Activated T-helper 1 cell treated with Interleukin-2 at 50 U/mL for 16 hours (primary cell): Measurements from ENCODE around the gene NPEPL1.
"Not testable (repeated sequence)": the region's sequence is repeated elsewhere in the genome, so short reads cannot be mapped to it uniquely, and the experiment has no call there.

Source experiments
- DNase-seq: peaks from one replicate; pipeline ENCODE4 v3.0.0-alpha.2; 2020; ENCODE audit warnings: low read depth

Gene NPEPL1

DNA sequence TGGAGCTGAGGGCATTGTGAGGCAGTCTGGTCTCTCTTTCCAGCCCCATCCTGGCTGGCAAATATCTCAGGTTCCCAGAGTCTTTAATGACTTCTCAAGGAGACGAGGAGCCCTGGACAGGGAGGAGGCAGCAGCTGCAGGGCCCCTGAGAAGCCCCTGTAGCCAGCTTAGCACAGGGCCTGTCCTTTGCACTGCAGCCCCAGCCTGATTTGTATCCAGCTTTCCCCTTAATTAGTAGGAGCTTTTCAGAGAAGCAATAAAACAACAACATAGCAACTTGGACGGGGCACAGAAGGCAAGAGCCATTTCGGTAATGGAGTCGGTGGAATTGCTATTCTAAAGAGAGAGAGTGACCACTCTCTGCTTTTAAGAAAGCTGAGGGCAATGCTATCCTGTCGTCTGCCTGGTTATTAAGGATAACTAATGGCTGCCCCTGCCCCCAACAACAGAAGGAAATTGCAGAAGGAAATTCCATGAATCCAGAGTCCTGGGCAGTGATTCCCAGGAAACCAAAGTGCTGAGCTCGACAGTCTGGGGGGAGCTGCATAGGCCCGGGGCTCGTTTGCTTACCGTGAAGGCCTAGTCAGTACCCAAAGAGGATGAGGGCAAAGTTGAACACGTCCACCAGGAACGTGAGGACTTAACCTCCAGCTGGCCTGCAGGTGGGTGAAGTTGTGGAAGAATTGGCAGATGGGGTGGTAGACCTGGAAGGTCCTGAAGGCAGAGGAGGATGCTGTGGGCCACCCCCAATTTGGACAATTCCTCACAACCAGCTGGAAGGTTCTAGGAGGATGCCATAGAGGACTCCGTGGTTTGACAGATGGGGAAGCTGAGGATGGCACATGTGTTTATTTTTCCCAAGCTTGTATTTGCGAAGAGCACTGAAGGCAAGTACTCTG, 50.3 kb downstream of the NPEPL1 start:
- DNase-seq = no peak

DNA sequence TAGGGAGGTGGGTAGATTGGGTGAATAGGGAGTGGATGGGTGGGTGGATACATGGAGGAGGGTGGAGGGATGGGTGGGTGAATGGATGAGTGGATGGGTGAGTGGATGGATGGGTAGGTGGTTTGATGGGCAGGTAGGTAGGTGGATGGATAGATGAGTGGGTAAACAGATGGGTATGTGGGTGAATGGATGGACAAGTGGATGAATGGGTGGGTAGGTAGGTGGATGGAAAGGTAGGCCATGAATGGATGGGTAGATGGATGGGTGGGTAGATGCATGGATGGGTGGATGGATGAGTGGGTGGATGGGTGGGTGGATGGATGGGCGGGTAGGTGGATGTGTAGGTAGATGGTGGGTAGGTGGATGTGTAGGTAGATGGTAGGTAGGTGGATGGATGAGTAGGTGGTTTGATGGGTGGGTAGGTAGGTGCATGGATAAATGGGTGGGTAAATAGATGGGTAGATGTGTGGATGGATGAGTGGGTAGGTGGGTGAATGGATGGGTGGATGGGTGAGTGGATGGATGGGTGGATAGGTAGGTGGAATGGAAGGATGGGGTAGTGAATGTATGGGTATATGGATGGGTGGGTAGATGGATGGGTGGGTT, 51.4 kb downstream of the NPEPL1 start:
- no peak for DNase-seq

DNA sequence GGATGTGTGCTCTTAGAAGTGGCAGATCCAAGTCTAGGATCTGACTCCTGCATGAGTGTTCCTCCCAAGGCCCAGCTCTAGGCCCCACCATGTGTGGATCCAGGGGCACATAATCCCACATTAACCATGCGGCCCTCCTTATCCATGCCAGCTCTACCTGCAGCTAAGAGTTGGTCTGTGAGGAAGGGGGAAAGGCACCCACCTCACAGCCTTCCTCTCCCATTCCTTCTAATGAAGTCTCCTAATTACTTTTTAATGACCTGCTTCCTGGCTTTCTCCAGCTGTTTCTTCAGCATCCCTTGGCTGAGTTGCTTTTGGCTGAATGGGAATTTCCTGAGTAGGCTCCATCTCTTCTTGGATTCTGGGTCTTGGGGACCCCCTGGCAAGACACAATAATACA, 52.2 kb downstream of the NPEPL1 start:
- DNase-seq = no peak

DNA sequence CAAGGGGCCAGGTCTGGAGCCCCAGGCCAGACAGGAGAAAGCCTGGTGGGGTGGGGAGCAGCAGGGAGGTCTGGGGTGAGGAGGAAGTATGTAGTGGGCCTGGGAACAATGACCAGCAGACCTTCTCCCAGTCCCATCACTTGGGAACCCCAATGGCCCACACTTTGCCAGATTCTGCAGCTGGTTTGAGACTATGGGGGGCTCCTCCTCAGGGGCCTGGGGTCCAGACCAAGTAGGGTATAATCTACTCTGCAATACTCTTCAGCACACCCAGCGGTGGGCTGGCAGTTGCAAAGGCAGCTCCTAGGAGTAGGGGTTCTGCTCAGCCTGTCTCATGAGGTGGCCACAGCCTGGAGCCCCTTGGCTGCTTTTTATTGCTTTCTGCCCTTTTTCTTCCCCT, 52.8 kb downstream of the NPEPL1 start:
- DNase-seq = no peak

DNA sequence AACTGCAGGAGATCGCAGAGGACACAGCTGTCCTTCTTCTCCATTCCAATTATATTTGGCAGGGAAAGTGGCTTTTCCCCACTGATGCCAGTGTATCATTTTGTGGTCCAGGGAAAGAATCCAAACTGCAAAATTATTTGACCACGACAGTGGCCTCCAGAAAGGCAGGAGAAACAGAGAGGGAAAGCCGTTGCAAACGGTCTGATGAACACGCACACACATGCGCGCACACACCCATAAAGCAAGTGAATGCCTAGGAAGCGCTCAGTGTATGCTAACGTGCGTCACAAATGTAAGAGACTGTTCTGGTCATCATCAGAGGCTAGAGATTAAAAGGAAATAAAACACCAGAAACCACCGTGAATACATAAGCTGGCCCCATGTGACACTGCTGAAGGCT, 54.0 kb downstream of the NPEPL1 start:
- DNase-seq = no peak

DNA sequence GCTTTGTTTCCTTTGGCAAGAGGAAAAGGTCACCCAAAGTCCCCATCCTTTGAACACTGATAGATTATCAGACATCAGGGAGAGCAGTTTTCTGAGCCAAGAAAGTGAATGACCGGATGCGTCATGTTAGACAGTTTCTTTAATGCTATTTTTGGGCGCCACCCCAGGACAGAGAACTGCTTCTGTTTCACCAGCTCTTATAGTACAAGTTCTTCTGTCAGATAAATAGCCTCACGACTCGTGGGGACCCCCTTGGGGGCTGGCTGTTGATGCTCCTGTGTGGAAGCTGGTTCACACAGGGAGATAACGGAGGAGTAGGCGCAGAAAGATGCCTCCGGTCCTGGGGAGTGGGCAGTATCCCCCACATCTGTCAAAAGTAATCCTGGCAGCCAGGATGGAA, 54.6 kb downstream of the NPEPL1 start:
- DNase-seq = no peak

DNA sequence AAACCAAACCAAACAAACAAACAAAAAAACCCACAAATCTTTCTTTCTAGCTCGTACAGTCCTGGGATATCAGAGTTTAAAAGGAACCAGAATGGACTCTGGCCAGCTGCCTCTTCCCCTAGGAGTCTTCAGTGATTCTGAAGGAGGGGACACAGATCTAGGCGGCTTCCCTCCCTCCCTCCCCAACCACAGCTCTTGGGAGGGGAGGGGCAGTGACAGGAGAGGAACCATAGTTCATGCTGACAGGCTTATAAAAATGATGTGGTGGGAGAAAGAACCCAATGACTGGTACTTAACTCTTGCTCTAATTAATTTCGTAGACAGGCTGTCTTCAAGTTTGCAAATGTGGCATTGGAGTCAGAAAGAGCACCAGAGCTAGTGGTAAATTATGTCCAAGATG, 56.0 kb downstream of the NPEPL1 start:
- DNase-seq = no peak

DNA sequence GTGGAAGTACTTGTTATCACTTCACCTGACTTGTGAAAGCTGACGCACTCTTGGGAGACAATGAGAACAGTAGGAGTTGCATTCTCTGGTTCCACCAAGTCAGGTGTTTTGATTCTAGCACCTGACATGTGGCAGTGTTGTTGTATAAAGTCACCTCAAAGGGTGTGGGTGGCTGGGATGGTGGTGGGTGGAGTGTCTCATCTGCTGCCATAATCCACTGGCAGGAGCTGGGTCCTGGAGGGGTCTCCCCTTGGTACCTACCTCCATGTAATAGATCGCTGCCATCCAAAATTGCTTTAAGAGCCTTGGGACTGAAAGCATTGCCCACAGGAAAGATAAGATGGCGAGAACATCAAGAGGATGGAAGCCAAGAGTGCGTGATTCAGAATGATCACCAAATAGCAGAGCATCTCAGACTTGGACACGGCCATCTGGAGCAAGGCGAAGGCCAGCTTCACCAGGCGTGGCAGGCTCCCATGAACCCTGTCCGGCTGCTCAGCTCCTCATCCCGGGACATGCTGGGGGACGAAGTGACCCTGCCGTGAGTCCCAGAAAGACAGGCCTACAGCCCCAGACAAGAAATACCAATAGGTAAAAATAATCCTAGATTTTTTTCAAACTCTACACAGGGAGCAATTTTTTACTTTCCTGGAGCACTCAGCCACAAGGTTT, 56.6 kb downstream of the NPEPL1 start:
- no peak for DNase-seq

DNA sequence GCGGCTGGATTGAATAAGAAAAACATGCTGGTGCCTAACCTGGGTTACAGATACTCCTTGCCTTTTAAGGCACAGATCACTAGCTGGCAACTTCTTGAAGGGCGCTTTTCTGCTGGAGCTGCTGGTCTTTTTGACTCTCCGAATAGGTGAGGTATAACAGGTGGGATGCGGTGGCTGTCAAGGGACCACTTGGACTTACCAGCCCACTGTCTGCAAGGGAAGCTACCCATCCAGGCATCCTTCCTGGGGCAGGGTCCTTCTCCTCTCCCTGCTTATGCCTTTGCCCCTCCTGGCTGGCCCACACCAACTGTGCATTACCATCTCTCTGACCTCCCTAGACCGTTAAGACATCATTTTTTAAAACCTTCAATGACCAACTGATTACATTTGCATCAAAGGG, 57.4 kb downstream of the NPEPL1 start:
- no peak for DNase-seq

DNA sequence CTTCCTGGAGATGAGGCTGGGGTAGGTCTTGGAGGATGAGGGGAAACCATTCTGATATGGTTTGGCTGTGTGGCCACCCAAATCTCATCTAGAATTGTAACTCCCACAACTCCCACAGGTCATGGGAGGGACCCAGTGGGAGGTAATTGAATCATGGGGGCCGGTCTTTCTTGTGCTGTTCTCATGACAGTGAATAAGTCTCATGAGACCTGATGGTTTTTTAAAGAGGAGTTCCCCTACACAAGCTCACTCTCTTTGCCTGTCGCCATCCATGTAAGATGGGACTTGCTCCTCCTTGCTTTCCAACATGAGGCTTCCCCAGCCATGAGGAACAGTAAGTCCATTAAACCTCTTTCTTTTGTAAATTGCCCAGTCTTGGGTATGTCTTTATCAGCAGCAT, 58.1 kb downstream of the NPEPL1 start:
- not testable (repeated sequence) for DNase-seq

DNA sequence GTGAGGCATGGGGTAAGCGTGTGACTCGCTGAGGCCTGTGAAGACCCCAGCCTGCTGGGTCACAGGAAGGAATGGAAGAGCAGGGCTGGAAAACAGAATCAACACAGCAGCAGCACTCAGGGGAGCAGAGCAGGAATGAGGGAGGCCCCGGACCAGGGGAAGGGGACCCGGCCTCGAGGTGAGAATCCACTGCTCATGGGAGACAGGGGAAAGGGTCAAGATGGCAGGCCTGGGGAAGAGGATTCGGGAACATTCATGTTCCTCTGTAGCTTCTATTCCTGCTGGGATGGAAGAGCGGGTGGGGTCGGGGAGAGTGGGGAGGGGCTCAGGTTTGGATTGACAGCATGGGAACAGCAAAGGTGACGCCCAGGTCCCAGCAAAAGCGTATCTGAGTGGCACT, 59.4 kb downstream of the NPEPL1 start:
- DNase-seq = no peak

DNA sequence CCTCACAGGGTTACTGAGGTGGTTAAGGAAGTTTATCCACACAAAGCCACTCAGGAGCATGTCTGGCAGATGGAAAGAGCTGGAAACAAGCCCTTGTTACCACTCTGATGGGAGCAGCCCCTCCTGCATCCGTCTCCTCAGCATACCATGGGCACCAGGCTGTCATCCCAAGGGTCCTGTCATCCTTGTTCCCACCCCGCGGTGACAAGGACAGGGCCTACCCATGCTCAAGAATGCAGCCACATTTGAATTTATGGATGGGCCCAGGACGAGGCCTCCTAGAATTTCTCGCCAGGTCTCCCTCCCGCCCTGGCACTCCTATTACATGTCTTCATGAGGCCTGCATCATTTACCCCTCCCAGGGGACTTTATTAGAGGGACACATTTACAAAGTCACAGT, 60.0 kb downstream of the NPEPL1 start:
- no peak for DNase-seq

DNA sequence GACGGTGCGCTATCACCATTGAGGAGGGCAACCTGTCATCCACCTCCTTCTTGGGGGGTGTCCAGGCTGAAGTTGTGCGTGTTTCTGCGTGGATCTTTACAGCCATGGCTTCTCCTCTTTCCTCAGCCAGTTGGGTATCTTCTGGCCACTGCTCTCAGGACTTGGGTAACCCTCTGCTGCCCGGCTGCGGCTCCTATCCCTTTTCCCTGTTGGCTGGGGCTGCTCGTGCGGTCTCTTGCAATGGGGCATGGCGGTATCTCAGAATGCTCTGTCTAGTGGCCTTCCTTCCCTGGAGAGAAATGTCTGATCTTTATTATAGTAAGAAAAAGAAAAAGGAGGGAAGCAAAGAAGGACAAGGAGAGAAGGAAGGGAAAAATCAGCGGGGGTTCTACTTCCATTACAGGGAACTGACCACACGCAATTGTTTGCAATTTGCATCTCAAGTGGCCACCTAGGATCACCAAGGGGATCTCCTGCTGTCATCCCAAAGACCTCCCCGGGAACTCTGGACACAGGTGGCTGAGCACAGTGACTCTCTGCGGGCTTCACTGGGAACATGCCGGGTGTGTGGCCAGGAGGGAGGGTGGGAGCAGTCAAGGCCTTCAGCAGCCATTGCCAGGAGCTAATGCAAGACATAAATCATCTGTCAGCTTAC, 60.8 kb downstream of the NPEPL1 start:
- no peak for DNase-seq

DNA sequence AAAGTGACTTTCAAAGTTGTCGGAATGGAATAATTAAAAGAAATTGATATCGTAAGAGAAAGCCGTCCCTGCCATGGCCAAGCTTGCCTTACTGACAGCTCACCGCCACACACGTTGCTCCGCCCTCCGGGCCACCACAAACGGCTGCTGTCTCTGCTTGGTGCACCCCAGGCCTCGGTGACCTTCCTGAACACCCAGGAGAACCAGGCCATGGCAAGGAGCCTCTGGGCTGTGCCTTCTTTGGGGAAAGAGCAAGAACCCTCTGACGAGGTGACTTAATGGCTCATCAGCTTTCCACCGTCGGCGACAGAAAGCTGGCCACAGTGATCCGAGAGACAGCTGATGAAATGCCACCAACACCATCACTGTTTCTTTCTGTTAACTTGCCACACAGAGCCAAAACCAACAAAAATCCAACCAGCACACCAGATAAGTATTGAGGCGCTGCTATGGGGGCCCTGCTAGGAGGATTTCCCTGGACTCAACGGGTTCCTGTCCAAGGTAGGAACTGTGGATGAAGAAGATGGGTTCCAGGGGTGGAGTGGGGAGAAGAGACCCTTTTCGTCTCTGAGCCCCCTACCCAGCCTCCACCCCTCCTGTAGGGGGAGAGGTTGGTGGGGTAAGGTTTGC, 61.4 kb downstream of the NPEPL1 start:
- DNase-seq = no peak

DNA sequence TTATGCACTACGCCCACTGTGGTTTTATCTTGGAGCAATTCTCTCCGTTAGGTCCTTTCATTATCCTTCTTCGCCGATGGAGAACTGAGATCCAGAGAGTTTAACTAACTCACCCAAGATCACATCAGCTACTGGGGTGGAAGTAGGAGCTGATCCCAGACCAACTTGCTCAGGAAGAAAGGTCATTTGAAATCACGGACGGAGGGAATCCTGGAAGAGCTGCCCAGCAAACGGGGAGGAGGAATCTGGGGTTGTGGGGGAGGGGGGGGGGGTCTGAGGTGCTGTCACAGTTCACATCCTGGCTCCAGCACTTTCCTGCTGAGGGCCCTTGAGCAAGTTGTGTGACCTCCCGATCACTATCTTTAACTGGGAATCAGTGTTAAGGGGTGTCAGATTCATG, 62.0 kb downstream of the NPEPL1 start:
- no peak for DNase-seq

DNA sequence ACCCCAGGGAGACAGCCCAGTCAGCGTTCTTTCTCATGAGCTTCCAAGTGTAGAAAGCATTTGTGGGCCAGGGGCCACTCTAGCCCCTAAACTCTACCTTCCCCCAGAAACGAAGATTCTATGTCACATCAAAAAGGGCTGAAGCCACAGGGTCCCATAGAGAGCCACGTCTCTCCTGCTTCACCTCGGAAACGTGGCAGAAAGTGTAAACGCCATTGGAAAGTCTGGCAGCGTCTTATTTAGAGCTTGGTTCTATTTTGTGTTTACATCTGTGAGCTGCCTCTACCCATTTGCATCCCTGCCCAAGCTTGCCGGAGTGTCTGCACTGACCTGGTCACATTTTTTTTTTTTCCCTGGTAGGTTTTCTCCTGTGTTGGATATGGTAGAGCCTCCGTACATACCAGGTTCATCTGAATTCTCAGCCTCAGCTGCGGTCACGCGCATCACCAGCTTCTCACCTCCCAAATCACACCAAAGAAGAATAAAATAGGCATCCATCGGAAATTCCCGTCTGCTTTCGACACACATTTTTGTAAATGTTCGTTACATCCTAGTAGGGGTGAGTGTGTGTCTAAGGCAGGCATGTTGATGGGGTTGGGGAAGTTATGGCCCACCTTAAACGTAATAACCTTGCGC, 62.6 kb downstream of the NPEPL1 start:
- DNase-seq = no peak

DNA sequence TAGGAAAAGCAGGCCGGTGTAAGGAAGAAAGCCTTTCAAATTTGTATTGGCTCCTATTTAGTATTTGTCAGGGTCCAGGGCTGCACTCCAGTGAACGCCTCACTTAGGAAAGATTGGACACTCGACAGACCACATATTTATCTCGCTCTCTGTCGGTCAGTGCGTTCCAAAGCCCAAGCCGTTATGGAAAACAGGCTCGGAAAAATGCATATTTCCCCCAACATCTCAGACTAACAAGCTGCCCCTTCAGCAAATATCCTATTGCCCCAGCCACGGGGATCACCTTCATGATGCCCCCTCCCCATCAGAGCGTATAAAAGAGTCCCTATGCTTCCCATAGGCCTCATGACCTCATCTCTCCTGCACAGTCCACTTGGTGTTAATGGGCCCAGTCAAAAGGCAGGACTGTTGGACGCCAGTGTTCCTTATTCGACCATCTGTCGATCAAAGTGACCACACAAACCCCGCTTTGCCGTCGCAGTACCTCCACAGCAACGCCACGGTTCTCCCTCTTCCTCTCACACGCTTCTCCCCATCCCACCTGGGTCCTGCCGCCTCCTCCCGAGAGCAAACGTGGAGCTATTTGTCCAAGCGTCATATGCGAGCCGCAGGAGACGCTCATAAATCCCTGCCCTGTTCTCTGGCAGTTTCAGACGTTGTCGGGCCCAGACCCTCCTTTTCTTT, 63.3 kb downstream of the NPEPL1 start:
- no peak for DNase-seq

DNA sequence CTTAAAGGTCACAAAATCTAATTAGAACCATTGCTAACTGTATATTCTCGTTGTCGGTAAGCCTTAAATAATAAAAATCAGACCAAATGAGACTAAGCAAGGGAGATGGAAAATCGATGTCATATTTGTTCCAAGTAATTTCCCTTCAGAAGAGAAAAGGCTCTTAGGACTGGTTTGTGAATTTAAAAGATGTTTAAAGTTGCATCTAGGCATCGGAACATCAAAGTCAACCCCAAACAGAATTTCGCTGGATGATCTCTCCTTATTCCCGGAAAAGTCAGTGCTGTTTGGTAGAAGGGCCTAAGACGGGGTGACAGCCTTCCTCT, 63.8 kb downstream of the NPEPL1 start:
- no peak for DNase-seq

DNA sequence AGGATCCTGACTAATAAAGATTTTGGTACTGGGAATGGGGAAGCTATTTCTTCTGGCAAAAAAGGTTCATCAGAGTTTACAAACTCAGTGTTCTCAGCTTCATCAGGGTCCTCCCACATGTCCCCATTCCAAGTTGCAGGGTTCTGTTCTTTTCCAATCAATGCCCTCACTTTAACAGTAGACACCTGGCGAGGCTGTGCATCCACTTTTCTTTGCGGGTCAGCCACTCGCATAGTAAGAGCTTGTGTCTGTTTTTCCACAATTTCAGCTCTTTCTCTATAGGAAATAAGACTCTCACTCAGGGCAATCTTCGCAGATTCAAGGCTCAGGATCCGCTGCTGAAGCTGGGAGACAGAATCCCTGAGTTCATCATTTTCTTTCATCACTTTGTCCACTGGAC, 65.0 kb downstream of the NPEPL1 start:
- DNase-seq = not testable (repeated sequence)

DNA sequence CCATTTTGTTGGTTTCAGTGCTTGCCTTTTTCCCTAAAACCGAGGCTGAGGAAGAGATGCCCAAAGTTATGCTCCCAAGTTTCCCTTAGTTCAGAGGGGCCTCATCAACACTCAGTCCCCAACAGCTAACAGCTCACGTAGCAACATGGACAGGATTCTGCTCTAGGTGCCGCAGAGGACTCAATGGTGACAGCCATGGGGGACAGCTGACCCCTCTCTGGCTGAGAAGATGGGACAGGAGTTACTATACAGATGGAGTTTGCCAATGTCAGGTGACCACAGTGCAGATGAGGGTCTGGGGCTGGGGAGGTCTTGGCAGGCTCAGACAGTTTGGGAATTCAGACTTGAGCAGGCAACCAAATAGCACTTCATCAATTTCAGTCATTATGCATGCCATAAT, 67.3 kb downstream of the NPEPL1 start:
- DNase-seq = no peak

DNA sequence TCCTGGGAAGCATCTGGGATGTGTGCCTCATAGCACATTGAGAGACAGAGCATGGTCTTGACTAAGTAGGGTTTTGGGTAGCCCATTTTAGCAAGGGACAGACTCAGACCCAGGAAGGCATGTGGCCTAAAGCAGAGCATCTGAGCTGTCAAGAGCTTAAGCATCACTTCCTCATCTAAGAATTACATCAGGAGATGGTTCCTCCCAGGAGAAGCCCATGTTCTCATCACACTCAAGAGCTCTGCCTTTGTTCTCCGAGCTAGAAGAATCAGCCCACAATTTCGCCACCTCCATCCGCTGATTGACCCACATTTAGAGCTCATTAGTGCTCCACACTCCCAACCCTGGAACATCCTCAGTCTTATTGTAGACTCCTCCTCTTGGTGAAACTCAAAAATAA, 68.3 kb downstream of the NPEPL1 start:
- no peak for DNase-seq
